HG02642 (cell line): ENCODE measurements around the gene GPR162.

ENCODE experiments used
- ATAC-seq: cut with Tn5 transposase; IDR thresholded peaks from one replicate; pipeline ENCODE4 v1.9.1; 2021; ENCODE audit warnings: mild to moderate bottlenecking; ENCODE audit not compliant: unreplicated experiment, poor library complexity

The GPR162 gene

DNA sequence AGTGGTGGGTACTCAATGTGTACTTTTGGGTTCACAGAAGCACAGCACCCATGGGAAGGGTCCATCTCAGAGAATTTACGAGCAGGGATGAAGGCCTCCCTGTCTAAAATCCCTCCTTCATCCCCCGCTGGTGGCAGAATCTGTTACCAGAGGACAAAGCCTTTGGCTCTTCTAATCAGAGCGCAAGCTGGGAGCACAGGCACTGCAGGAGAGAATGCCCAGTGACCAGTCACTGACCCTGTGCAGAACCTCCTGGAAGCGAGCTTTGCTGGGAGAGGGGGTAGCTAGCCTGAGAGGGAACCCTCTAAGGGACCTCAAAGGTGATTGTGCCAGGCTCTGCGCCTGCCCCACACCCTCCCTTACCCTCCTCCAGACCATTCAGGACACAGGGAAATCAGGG lies 1.5 kb upstream of the GPR162 start:
- ATAC-seq, result no peak

GRCh38 chr12:6822426-6823135 lies 960 bp downstream of the GPR162 start:
- ATAC-seq, result no peak

GRCh38 chr12:6823182-6824084 lies 1.8 kb downstream of the GPR162 start:
- no peak for ATAC-seq

- no peak for ATAC-seq
These were observed 2.6 kb downstream of the GPR162 start for GRCh38 chr12:6824085-6824775.

DNA sequence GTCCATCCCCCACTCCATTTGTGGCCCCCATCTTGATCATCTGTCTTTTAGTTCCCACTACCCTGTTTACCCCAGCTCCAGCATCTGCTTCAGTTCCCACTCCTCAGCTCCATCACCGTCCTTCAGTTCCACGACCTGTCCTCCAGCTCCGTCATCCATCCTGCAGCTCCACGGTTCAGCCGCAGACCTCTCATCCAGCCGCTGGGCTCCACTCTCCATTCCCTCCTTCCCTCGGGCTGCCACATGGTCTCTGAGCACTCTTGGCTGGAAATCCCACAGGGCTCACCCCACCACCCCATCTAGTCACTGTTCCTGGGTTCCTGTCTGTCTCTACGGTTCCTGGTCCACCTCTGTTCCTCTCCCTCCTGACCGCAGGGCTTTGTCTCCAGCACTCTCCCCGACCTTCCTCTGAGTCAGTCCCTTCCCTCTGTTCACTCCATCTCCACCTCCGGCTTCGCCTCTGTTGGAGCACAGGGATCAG lies 3.3 kb downstream of the GPR162 start:
- ATAC-seq, result no peak

DNA sequence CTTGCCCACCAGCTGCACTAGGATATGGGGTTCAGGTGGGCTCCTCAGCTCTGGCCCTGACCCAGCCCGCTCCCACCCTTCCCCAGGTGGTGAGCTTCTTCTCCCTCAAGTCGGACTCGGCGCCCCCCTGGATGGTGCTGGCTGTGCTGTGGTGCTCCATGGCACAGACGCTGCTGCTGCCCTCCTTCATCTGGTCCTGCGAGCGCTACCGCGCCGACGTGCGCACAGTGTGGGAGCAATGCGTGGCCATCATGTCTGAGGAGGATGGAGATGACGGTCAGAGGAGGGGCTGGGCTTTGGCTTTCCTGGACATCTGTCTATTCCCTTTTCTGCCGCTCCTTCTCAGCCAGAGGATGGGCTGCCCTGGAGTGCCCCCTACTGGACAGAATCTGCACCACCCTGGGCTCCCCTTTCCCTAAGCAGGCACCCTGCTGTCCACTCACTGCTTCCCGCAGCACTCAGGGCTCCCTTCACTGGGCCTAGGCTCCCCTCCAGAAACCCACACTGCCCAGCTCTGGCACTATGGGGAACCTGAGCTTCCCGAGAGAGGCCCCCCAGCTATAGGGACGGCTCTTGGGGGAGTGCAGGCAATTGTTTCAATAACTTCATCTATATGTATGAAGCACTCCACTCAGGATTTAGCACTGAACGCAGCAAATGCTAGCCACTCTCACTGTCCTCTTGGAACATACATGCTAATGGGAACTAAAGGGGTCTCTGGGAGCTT lies 3.9 kb downstream of the GPR162 start:
- ATAC-seq, result peak; percentile 41

- ATAC-seq, result no peak
These were observed 4.6 kb downstream of the GPR162 start for GRCh38 chr12:6826125-6826733.

DNA sequence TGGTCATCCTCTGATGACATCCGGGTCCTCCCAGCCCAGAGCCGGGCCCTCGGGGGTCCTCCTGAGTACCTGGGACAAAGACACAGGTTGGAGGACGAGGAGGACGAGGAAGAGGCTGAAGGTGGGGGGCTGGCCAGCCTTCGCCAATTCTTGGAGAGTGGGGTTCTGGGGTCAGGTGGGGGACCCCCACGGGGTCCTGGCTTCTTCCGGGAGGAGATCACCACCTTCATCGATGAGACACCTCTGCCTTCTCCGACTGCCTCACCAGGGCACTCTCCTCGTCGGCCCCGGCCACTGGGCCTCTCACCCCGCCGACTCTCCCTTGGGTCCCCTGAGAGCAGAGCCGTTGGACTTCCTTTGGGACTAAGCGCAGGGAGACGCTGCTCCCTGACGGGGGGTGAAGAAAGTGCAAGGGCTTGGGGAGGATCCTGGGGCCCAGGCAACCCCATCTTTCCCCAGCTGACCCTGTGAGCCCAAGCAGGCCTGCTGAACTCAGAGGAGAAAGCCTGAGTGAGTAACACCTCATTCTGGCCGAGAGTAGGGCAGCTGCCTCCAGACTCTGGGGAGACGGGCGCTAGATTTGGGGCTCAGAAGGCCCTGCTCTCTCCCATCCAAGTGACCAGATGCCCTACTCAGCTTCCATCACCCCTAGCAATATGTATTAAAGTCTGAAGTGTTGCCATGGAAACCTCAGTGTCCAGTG lies 5.3 kb downstream of the GPR162 start:
- no peak for ATAC-seq

DNA sequence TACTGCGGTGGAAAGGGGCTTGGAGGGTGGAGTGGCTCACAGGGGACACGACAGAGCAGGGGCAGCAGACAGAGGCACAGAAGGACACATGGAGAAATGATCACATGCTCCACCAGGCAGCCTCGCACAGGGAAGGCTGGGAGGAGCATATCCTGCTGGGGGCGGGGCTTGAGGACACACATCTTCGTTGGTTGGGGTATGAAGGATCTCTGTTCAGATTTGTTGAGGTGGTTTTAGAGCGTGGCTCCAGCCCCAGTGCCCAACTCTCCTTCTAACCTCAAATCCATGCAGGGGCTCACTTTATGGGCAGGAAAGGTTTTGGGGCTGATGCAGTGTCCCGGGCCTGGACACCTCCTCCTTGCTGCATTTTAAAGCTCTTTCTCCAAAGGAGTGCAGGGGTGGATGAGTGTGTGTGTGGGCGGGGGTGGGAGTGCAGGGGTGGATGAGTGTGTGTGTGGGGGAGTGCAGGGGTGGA lies 5.9 kb downstream of the GPR162 start:
- no peak for ATAC-seq

- no peak for ATAC-seq
These were observed 6.6 kb downstream of the GPR162 start, which contains the start of gene P3H3 for GRCh38 chr12:6827982-6828780. TSS of gene P3H3 (plus strand) at chr12:6828407. CDS start at chr12:6828441, 34 bp downstream.

DNA sequence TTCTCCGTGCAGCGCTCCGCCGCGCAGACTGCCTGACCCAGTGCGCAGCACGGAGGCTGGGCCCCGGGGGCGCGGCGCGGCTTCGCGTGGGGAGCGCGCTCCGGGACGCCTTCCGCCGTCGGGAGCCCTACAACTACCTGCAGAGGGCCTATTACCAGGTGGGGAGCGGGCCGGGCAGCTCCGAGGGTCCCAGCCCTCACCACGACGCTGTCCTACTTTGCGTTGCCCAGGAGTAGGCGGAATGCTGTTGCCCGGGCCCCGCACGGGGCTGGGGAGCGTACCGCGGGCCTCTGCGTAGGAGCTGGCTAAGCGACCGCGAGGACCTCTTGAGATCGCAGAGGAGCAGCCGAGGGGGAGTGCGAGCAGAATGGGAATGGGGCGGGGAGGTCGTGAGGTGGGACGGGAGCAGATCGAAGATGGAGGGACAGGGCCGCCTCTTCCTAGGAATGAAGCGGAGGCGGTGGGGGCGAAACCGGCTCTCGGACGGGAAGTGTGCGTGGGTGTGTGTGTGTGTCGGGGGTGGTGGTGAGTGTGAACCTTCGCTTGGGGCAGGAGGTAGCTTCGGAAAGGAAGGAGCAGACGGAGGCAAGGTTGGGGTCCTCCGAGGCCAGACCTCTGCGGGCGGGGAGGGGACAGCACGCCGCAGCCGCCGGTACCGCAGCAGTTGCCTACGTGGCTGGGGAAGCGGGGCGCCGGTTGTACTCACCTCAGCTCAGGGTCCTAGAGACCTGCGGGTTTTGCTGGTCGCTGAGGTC lies 7.3 kb downstream of the GPR162 start:
- no peak for ATAC-seq

GRCh38 chr12:6829536-6830220 lies 8.1 kb downstream of the GPR162 start:
- no peak for ATAC-seq

DNA sequence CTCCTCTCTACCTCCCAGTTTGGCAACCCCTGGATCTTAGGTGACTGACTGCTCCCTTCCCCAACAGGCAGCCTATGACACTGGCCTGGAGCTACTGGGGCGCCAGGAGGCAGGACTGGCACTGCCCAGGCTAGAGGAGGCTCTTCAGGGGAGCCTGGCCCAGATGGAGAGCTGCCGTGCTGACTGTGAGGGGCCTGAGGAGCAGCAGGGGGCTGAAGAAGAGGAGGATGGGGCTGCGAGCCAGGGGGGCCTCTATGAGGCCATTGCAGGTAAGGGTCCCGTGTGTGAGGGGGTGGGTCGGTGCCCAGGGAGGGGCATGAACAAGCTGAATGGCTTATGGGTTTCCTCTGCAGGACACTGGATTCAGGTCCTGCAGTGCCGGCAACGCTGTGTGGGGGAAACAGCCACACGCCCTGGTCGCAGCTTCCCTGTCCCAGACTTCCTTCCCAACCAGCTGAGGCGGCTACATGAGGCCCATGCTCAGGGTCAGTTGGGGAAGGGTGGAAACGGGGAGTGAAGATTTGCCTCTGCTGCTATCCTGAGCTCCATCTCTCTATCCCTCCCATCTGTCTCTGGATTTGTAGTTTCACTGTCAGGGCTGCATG lies 8.8 kb downstream of the GPR162 start:
- no peak for ATAC-seq

- no peak for ATAC-seq
These were observed 9.4 kb downstream of the GPR162 start for GRCh38 chr12:6830999-6831398.

- ATAC-seq, result no peak
These were observed 9.9 kb downstream of the GPR162 start for GRCh38 chr12:6831450-6831995.

DNA sequence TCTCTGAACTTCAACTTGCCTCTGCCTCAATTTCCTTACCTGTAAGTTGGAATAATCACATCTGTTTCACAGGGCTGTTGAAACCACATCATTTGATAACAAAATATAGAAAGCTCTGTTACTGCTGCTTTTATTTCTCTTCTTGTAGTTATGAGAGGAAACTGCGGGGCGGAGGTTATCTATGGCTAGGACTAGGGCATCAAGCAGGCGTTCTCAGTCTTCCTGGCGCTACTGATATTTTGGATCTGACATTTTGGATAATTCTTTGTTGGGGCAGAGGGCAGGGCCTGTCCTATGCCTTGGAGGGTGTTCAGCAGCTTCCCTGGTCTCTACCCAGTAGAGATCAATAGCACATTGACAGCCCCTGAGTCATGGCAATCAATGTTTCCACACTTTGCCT lies 10.5 kb downstream of the GPR162 start:
- no peak for ATAC-seq
